Osteocyte (in vitro differentiated cells): Measurements from ENCODE around the gene LRGUK. TPM values are rescaled to one million over a fixed set of nuclear protein-coding genes. Genes with fewer than 3 reads are reported as not detected.
"Not testable (repeated sequence)": the region's sequence is repeated elsewhere in the genome, so short reads cannot be mapped to it uniquely, and the experiment has no call there.

Experiments used
- DNase-seq: peaks from one replicate; pipeline ENCODE4 v3.0.0; 2021; ENCODE audit warnings: mixed read lengths; ENCODE audit not compliant: unreplicated experiment; ENCODE audit errors: extremely low spot score
- H3K27ac Mint-ChIP-seq: one replicate; pipeline ENCODE4 v1.8.0; 2021; ENCODE audit warnings: mild to moderate bottlenecking, mixed read lengths; ENCODE audit not compliant: unreplicated experiment
- H3K27me3 Mint-ChIP-seq: one replicate; pipeline ENCODE4 v1.8.0; 2021; ENCODE audit warnings: mixed read lengths; ENCODE audit not compliant: unreplicated experiment
- H3K36me3 Mint-ChIP-seq: one replicate; pipeline ENCODE4 v1.8.0; 2021; ENCODE audit warnings: mixed read lengths; ENCODE audit not compliant: unreplicated experiment
- H3K4me1 Mint-ChIP-seq: one replicate; pipeline ENCODE4 v1.8.0; 2021; ENCODE audit warnings: mixed read lengths; ENCODE audit not compliant: unreplicated experiment
- H3K4me3 Mint-ChIP-seq: one replicate; pipeline ENCODE4 v1.8.0; 2021; ENCODE audit warnings: mild to moderate bottlenecking, moderate library complexity, mixed read lengths; ENCODE audit not compliant: unreplicated experiment
- H3K9me3 Mint-ChIP-seq: one replicate; pipeline ENCODE4 v1.8.0; 2021; ENCODE audit warnings: mixed read lengths; ENCODE audit not compliant: unreplicated experiment
- CTCF ChIP-seq: fragments of 200-600 bp; sonication (generic); IDR thresholded peaks from 2 replicates; pipeline ENCODE4 v1.5.0; 2021; ENCODE audit warnings: antibody characterized with exemption, mild to moderate bottlenecking, moderate library complexity
- total RNA-seq: library from RNA; stranded (reverse); gene quantifications from 2 replicates; pipeline ENCODE4 v1.2.1, GENCODE V29; 2021

Gene LRGUK
- total RNA-seq, 1 donor from 2014 or later, result 0.30 TPM

DNA sequence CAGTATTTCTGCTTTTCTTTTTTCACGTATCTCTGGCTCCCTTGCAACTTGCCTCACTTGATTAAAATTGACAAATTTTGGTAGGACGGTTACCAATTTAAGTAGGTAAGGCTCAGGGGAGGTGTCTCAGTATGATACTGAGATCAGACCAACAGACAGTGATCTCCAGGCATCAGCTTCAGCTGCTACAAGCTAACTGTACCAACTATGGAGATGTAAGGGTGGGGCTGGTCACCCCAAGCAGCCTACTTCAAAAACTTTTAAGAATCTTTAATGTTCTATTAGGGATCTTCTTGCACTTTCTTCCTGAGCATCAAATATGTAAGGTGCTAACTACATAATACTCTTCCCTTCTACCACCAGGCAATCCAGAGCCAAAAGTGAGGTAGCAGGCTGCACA is 162.7 kb downstream of the LRGUK start:
- Mint-ChIP-seq H3K36me3 (peaks cover 17% of the 10 kb centered on the region), H3K27me3 (peaks cover 14% of the 10 kb centered on the region), H3K4me3 (no peak overlapping the region), H3K9me3 (no peaks in the 10 kb centered on the region), H3K27ac (no peak overlapping the region), H3K4me1 (peaks cover 3% of the 10 kb centered on the region)
- no peak for DNase-seq
- TF ChIP-seq CTCF, result no peak

DNA sequence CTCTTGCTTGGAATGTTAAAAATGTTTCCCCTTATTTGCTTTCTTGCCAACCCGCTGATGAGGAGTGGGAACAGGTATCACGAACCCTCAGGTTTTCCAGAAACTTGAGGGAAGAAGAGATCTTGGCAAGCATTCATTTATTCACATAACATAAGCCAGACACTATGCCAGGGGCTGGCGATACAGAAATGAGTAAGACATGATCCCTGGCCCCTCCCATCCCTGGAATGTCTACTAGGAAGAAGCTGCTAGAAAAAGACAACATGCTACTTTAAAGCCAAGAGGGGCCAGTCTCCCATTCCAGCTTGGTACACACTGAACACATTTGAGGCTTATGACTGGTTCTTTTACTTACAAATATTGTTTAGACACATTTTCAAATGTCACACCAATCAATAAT is 163.1 kb downstream of the LRGUK start:
- TF ChIP-seq CTCF, result no peak
- DNase-seq, result no peak
- Mint-ChIP-seq H3K9me3 (no peaks in the 10 kb centered on the region), H3K4me3 (no peak overlapping the region), H3K4me1 (peaks cover 3% of the 10 kb centered on the region), H3K36me3 (peaks cover 21% of the 10 kb centered on the region), H3K27ac (no peak overlapping the region), H3K27me3 (peaks cover 14% of the 10 kb centered on the region)

DNA sequence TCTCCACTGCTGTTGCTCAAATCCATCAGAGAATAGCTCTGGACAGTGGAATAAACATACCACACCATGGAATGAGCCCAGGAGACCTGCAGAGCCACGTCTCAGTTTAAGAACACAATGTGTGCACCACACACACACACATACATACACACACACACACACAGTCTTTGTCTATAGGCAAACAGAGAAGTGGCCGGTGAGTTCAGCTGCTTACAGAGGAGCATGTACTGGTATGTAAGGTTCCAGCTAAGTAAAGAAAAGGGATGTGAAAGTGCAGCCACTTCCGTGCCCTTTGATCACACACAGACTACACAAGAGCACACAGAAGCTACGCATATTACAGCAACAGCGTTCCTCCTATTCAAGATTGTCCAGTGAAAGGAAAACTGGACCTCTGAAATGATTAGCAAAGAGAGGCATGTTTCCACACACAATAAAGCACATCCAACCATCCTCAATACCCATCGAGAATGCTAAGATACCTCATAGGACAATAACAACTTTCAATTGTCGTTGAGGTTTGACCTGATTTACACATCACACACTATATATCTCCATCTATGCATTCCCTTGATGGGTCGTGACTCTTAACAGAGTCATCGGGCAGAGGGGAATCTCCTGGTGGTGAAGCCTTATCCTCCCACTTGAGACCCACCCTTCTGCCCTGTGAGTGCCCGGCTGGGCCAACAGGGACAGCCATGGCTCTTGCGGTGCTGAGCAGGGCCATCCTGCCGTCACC is 166.0 kb downstream of the LRGUK start:
- H3K27ac Mint-ChIP-seq, result no peak overlapping the region
- no peak for TF ChIP-seq CTCF
- peaks cover 33% of the 10 kb centered on the region for H3K36me3 Mint-ChIP-seq
- H3K4me1 Mint-ChIP-seq, result peaks cover 3% of the 10 kb centered on the region
- DNase-seq, result no peak
- H3K4me3 Mint-ChIP-seq, result no peak overlapping the region
- no peaks in the 10 kb centered on the region for H3K27me3 Mint-ChIP-seq
- H3K9me3 Mint-ChIP-seq, result no peaks in the 10 kb centered on the region

GRCh38 chr7:134295982-134296381 is 168.8 kb downstream of the LRGUK start:
- H3K4me3 Mint-ChIP-seq, DNase-seq, H3K27me3 Mint-ChIP-seq, H3K4me1 Mint-ChIP-seq, H3K27ac Mint-ChIP-seq, H3K9me3 Mint-ChIP-seq: not testable (repeated sequence)
- H3K36me3 Mint-ChIP-seq, result peaks cover 48% of the 10 kb centered on the region

GRCh38 chr7:134297489-134297888 is 170.3 kb downstream of the LRGUK start:
- Mint-ChIP-seq H3K27me3 (no peaks in the 10 kb centered on the region), H3K27ac (no peak overlapping the region), H3K4me3 (no peak overlapping the region), H3K9me3 (no peaks in the 10 kb centered on the region), H3K36me3 (peaks cover 51% of the 10 kb centered on the region), H3K4me1 (peaks cover 3% of the 10 kb centered on the region)
- DNase-seq, result no peak
- TF ChIP-seq CTCF, result no peak
